GM18526 (cell line): ENCODE measurements around the gene MYO5B.

Source experiments
- POLR2A ChIP-seq: IDR thresholded peaks from 3 replicates; pipeline ENCODE4 v1.6.1; 2011; ENCODE audit not compliant: insufficient read length; ENCODE audit errors: extremely low read depth

Gene MYO5B

GRCh38 chr18:50192995-50193795, 1.8 kb downstream of the MYO5B start:
- no peak for TF ChIP-seq POLR2A

DNA sequence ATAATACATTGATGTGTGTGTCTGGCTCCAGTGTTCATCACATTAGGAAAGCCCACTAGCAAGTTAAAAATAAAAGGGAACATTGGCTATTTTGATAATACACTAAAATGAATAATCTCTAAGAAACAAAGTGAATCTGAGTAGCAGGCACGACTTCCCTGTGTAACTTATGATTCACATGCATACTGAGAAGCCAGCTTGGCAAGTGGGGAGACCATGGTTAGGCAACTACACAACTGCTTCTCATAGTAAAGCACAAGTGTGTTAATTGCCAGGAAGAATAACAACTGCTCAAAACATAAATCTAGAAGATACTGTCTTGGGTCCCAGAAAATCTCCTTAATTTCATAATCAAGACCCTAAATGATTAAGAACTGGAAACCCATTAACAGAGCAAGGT, 4.0 kb downstream of the MYO5B start:
- no peak for TF ChIP-seq POLR2A

DNA sequence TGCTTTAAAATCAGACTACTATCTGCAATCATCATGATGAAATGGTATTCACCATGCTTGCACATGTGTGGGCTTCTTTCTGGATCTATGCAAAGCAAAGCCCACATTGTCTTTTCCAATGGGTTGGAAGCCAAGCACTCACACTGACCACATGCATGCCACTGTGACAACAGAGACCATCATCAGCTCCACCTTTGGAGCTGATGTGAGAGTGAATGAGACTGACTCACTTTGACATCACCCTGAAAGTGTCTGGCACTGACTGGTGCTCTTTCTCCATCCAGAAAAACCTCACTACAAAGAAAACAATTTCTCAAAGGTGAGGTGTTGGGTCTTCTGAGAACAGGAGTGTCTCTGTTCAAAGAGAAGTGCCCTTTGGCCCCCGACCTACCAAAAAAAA, 4.7 kb downstream of the MYO5B start:
- no peak for TF ChIP-seq POLR2A

- no peak for TF ChIP-seq POLR2A
Observed at GRCh38 chr18:50189160-50189559, 5.8 kb downstream of the MYO5B start.

GRCh38 chr18:50188652-50189051, 6.3 kb downstream of the MYO5B start:
- TF ChIP-seq POLR2A, result no peak

DNA sequence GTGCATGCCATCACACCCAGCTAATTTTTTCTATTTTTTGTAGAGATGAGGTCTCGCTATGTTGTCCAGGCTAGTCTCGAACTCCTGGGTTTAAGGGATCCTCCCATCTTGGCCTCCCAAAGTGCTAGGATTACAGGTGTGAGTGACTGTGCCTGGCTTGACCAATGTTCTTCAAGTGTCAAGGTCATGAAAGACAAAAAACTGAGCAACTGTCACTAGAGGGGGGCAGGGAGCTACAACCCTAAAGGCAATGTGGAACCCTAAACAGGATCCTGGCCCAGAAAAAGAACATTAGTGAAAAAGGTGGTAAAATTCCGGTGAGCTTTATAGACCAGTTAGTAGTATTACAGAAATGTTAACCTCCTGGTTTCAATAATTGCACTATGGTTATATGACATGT, 7.3 kb downstream of the MYO5B start:
- TF ChIP-seq POLR2A, result no peak

DNA sequence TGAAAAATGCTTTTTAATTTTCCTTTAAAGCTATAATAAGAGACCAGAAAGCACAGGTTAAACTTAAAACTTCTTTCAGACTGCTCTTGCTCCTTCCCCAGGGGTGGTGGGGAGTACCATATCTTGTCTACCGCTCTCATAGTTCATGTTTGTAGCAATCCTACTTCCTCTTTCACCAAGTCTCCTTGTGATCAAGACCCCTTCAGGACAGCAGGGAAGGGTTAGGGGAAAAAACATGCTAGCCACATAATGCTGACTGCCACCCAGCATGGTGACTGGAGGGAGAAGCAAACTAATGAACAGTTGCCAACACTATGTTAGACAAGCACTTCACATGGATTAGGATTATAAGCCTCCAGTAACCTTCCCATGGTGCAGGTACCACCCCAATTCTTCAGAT, 8.6 kb downstream of the MYO5B start:
- TF ChIP-seq POLR2A, result no peak

DNA sequence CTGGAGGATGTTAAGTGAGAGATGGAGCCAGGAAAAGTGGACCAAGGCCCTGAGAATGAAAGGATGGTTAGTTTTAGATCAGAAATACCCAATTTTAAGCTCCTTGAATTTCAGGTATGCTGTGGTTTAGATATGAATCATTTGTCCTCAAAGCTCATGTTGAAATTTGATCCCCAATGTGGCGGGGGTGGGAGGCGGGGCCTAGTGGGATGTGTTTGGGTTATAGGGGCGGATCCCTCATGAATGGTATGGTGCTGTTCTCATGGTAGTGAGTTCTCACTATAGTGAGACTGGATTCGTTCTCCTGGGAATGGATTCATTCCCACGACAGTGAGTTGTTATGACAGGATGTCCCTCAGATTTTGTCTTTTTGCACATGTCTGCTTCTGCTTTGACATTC, 11.4 kb downstream of the MYO5B start:
- TF ChIP-seq POLR2A, result no peak

GRCh38 chr18:50182511-50182910, 12.4 kb downstream of the MYO5B start:
- TF ChIP-seq POLR2A, result no peak

DNA sequence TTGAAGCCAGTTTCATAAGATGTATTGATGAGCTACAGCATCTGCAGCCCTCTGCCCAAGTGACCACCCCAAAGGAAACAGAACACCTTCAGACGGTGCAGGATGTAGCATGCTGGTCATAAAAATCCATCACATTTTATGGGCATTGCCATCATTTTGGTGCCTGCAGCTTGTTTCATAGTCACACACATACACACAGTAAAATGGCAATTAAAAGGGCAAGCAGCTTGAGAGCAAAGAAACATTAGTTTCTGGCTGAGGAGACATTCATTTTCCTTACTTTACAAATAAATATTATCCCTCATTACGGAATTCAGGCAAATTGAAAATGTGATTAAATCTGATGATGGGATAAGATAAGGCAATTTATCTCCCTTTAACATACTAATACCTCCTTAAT, 13.4 kb downstream of the MYO5B start:
- no peak for TF ChIP-seq POLR2A

- no peak for TF ChIP-seq POLR2A
Observed at GRCh38 chr18:50179465-50179864, 15.5 kb downstream of the MYO5B start.

- TF ChIP-seq POLR2A, result no peak
Observed at GRCh38 chr18:50177294-50177992, 17.5 kb downstream of the MYO5B start.

- TF ChIP-seq POLR2A, result no peak
Observed at GRCh38 chr18:50172367-50172766, 22.6 kb downstream of the MYO5B start.

DNA sequence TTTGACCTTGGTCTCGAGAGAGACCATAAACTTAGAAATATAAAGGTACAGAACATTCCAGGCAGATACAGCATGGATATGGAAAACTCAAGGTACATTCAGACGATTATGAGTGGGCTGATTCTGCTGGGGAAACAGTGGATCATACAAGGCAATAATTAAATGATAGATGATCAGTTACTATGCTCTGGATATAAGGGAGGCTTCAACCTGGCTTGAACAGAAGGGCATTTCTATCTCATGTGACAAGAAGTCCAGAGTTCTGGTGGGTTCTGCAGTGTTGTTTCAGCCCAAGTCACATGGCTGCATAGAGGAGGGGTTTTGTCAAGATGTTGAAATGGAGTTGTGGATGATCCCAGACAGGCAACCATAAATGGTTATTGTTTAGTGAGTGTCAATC, 23.5 kb downstream of the MYO5B start:
- TF ChIP-seq POLR2A, result no peak

DNA sequence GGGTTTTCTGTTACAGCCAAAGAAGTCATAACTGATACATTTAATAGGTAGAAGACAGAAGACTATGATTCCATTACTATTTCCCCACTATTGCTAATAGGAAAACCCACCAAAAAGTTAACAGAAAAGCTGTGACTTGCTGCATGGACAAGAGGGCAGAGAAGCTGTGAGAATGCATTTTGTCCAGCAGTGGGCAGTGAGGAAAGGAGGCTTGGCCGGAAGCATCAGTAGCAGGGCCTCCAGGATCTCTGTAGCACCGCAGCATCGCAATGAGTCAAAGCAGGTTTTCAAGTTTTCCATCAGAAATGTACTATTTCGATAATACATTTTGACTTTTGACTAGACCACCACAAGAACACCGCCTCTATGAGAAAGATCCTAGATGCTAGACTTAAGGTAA, 24.9 kb downstream of the MYO5B start:
- TF ChIP-seq POLR2A, result no peak

GRCh38 chr18:50169149-50169548, 25.8 kb downstream of the MYO5B start:
- no peak for TF ChIP-seq POLR2A

GRCh38 chr18:50167966-50168365, 27.0 kb downstream of the MYO5B start:
- TF ChIP-seq POLR2A, result no peak
